Ecto neural progenitor cell (in vitro differentiated cells): ENCODE measurements around the gene PNLIP.

ENCODE experiments used
- DNase-seq: peaks from one replicate; pipeline ENCODE4 v3.0.0-alpha.2; 2018; ENCODE audit warnings: low spot score

PNLIP gene

DNA sequence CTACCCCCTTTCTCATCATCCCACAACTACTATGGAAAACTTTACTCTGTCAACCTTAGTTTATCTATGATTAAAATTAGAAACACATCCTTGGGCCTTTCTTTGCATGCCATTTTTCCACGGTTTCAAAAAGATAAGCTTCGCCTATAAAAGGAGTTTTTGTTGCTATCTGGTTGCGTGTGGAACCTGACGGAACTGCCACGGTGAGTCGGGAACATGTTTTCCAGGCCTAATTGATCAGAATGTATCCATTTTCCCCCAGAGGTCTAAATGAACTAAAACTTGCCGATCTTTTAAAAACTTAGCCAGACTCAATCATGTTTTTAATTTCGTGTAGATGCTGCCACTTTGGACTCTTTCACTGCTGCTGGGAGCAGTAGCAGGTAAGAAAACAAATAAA, at the start of gene PNLIP:
PNLIP (plus strand) TSS at position 176 of the 400 bp plus-strand sequence; CDS start at position 338, 162 bp downstream.
- no peak for DNase-seq

- DNase-seq = no peak
Measured at GRCh38 chr10:116504786-116505185, 40.9 kb upstream of the PNLIP start.

DNA sequence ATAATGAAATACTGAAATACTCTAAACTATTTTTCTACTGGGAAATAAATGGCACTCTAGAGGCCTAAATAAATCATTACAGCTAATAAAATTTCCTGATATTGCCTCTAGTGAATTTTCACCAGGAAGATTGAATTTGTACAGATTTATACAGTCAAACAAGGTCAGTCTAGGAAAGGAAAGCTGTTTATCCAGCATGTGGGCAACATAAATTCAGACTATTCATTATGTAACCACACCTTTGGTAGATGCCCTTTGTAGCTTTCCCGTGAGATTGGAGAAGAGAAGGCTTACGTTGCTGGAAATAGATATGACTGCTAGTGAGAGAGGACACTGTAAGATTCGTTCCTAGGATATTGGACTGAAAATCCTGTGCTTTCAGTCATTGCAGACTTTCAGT, 35.2 kb upstream of the PNLIP start:
- no peak for DNase-seq

DNA sequence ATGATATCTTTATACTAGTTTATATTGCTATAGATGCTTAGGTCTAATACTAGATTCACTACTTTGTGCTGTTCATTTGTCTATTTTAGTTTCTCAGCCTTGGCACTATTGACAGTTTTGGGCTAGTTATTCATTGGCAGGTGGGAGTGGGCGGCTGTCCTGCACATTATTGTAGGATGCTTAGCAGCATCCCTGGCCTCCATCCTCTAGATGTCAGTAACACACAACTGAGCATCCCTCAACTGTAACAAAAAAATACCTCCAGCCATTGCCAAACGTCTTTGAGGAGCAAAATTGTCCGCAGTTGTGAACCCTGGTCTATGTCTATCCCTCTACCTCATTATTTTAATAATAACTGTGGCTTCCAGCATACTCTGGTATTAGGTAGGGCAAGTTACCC, 34.4 kb upstream of the PNLIP start:
- DNase-seq = no peak

GRCh38 chr10:116521424-116522290, 24.1 kb upstream of the PNLIP start:
- DNase-seq = no peak

GRCh38 chr10:116522803-116523381, 22.8 kb upstream of the PNLIP start:
- DNase-seq = no peak

- DNase-seq = no peak
Measured at GRCh38 chr10:116524736-116525135, 21.0 kb upstream of the PNLIP start.

DNA sequence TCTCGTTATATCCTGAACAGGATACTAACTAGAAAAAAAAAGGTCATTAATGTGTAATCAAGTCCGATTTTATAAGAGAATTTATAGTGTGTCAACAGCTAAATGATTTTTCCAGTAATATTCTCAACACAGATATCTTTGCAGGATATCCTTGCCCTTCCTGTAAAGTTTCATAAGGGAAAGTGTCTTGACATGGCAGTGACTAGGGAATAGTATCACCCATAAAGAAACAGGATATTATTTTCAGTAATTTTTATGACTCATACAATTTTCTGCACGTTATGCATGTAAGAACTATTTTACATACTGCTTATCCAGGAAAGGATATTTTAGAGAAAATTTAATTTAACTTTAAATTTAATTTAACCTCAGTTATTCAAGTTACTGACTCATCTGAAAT, 19.5 kb upstream of the PNLIP start:
- DNase-seq = no peak

DNA sequence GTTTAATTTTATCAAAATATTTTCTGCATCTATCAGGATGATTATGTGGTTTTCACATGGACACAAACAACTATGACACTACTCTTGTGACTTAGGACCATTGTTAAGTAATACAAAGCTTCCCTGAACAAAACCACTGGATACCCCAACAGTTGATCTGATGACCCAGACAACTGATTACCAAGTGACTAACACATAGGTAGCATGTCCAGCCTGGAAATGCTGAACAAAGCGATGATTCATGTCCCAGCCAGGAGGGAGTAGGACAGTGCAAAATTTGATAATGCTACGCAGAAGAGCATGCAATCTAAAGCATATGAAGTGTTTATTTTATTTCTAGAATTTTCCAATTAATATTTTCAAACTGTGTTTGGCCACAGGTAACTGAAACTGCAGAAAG, 8.9 kb upstream of the PNLIP start:
- no peak for DNase-seq

- DNase-seq = no peak
Measured at GRCh38 chr10:116538456-116538855, 7.3 kb upstream of the PNLIP start.

DNA sequence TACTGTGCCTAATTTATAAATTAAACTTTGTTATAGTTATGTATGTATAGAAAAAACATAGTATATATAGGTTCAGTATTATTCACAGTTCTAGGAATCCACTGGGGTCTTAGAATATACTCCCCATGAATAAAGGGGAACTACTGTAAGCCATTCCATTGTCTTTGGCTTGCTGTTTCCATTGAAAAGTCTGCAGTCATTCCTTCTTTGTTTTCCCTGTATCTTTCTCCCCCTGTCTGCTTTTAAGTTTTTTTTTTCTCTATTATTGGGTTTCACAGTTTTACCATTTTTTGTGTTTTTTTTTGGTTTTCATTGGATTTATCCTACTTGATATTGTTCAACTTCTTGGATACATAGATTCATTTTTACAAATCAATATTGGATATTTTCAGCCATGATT, 6.7 kb upstream of the PNLIP start:
- DNase-seq = no peak

- DNase-seq = no peak
Measured at GRCh38 chr10:116540814-116541213, 4.9 kb upstream of the PNLIP start.

DNA sequence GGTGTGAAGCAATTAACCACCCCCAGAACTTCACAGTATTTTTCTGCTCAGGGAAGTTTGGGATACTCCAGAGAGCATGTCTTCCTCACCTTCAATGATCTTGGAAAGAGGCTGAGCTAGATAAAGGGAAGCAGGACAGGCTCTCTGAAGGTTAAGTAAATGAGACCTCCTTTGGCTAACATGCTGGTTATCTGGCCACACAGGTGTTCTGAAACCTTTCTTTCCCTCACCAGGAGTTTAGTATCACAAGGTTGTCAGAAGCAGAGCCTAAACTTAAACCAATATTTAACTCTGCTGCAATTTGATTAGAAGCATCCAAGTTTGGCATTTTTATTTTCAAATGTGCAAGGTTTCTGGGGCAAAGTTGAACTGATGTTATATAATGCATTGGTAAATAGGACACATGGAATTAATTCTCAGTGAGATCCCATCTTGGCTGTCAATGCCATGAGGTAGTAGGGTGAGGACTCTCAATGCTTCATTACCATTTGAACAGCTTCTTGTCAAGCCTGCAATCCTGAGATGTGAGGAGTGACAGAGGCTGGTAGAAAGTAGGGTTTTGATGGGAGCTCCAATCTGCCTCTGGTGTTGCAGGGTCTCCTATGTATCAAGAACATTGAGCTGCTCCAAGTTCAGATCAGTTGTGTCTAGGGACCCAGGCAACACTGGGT, 3.6 kb upstream of the PNLIP start:
- no peak for DNase-seq

- no peak for DNase-seq
Measured at GRCh38 chr10:116545122-116545521, 609 bp upstream of the PNLIP start.

DNA sequence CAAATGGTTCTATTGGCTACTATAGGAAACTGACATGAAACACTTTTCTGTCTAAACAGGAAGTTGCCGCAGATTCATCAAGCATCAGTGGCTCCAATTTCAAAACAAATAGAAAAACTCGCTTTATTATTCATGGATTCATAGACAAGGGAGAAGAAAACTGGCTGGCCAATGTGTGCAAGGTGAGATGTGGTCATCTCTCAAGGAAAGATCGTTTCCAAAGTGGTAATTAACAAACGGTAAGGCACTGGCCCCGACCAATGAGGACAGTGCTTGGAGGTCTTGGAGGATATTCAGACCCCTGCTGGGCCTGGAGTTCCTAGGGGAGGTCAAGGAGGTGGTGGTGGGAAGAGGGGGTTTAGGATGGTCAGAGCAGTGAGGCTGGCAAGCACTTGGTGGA, 2.6 kb downstream of the PNLIP start:
- DNase-seq = no peak

- no peak for DNase-seq
Measured at GRCh38 chr10:116553378-116553980, 7.7 kb downstream of the PNLIP start.

- no peak for DNase-seq
Measured at GRCh38 chr10:116554628-116555027, 8.9 kb downstream of the PNLIP start.

DNA sequence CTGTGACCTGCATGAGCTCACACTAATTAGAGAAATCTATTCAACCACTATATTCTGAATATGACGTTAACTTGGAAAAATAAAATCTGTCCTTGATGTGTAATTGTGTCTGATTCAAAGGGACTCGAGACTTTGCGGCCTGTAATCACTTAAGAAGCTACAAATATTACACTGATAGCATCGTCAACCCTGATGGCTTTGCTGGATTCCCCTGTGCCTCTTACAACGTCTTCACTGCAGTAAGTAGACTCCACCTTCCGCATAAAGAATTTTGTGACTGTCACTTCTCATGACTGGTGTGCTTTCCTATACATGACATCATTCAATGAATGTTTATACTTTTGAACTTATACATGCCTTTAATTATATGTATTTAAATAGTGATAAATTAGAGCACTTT, 10.1 kb downstream of the PNLIP start:
- no peak for DNase-seq

DNA sequence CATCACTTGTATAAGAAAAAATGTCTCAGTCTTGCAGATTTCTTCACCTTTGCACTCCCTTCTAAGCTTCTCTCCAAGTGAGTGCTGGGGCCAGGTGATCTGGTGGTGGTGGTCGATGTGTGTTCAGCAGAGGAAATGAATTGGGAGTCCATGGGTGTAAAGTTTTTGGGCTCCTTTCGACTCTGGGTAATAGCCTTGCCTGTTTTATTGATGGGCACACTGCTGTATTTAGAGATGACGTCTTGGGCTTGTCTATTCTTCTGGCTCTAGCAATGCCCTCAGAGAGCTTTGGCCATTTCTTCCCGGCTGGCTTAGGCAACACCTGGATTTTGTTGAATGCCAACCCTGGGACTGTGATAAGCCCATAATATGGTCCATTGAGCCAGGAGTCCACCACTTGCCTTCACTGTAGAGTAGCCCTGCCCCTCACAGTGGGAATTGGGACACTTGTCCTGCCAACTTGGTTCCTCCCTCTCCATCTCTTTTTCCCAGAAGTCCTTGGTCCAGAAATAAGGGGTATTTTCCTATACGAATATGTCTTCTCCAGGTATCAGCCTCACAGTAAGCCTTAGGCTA, 11.7 kb downstream of the PNLIP start:
- DNase-seq = no peak

GRCh38 chr10:116565534-116565933, 19.8 kb downstream of the PNLIP start:
- no peak for DNase-seq

GRCh38 chr10:116566932-116567331, 21.2 kb downstream of the PNLIP start:
- no peak for DNase-seq

DNA sequence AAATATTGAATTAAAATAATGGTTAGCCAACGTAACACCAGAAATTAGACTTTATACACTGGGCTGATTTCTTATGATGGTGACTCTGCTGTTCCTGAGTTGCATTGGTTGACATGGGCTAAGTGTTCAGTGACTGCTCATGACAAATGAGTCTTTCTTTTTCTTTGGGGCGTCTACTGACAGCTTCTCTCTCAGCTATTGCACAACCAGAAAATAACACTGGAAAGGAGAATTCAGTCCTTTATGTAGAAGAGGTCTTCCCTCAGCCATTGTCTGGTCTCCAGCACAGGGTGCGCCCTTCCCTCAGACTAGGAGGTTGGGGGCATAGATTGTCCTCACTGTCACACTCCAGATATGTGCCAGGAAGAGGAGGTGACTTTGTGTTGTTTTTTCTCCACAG, 21.6 kb downstream of the PNLIP start:
- no peak for DNase-seq
